ENCODE results near the gene ITPA. TPM values are rescaled to one million over a fixed set of nuclear protein-coding genes. Genes with fewer than 3 reads are reported as not detected.

Gene ITPA
- total and polyA plus RNA-seq, 2 of the 13 experiments (the other 11 are each of a cell fraction or from before 2014, with no cell fraction given): 60.1 to 103 TPM

GRCh38 chr20:3168079-3168828 lies 41.0 kb upstream of the ITPA start (continued):
- TF ChIP-seq HMGXB3 (CRISPR knock-in tag; IDR thresholded peaks at IDR 0.05; ENCODE audit: borderline replicate concordance) (peak; percentile 71; the same call in 1 of the 2 replicates), SMAD1 (CRISPR knock-in tag; IDR thresholded peaks at IDR 0.05; ENCODE audit: borderline replicate concordance, low read depth) (no peak), ZNF816 (CRISPR knock-in tag; IDR thresholded peaks at IDR 0.05; ENCODE audit: borderline replicate concordance) (peak; percentile 55; the same call in 1 of the 2 replicates), ZC3H13 (CRISPR knock-in tag; IDR thresholded peaks at IDR 0.05) (peak; percentile 70; the same call in 1 of the 2 replicates), PLSCR1 (CRISPR knock-in tag; IDR thresholded peaks at IDR 0.05; ENCODE audit: borderline replicate concordance) (no peak), ZNF446 (CRISPR knock-in tag; IDR thresholded peaks at IDR 0.05) (peak; percentile 84), KDM6A (CRISPR knock-in tag; IDR thresholded peaks at IDR 0.05; ENCODE audit: low read depth) (peak; percentile 76; the same call in 1 of the 2 replicates), CEBPG (CRISPR knock-in tag; IDR thresholded peaks at IDR 0.05) (peak; percentile 30), NFATC3 (CRISPR knock-in tag; IDR thresholded peaks at IDR 0.05) (peak; percentile 79; the same call in 1 of the 2 replicates), ZNF772 (CRISPR knock-in tag; IDR thresholded peaks at IDR 0.05) (peak; percentile 59; the same call in 1 of the 2 replicates)
- TF ChIP-seq, protein P1, sequence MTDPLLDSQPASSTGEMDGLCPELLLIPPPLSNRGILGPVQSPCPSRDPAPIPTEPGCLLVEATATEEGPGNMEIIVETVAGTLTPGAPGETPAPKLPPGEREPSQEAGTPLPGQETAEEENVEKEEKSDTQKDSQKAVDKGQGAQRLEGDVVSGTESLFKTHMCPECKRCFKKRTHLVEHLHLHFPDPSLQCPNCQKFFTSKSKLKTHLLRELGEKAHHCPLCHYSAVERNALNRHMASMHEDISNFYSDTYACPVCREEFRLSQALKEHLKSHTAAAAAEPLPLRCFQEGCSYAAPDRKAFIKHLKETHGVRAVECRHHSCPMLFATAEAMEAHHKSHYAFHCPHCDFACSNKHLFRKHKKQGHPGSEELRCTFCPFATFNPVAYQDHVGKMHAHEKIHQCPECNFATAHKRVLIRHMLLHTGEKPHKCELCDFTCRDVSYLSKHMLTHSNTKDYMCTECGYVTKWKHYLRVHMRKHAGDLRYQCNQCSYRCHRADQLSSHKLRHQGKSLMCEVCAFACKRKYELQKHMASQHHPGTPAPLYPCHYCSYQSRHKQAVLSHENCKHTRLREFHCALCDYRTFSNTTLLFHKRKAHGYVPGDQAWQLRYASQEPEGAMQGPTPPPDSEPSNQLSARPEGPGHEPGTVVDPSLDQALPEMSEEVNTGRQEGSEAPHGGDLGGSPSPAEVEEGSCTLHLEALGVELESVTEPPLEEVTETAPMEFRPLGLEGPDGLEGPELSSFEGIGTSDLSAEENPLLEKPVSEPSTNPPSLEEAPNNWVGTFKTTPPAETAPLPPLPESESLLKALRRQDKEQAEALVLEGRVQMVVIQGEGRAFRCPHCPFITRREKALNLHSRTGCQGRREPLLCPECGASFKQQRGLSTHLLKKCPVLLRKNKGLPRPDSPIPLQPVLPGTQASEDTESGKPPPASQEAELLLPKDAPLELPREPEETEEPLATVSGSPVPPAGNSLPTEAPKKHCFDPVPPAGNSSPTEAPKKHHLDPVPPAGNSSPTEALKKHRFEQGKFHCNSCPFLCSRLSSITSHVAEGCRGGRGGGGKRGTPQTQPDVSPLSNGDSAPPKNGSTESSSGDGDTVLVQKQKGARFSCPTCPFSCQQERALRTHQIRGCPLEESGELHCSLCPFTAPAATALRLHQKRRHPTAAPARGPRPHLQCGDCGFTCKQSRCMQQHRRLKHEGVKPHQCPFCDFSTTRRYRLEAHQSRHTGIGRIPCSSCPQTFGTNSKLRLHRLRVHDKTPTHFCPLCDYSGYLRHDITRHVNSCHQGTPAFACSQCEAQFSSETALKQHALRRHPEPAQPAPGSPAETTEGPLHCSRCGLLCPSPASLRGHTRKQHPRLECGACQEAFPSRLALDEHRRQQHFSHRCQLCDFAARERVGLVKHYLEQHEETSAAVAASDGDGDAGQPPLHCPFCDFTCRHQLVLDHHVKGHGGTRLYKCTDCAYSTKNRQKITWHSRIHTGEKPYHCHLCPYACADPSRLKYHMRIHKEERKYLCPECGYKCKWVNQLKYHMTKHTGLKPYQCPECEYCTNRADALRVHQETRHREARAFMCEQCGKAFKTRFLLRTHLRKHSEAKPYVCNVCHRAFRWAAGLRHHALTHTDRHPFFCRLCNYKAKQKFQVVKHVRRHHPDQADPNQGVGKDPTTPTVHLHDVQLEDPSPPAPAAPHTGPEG (CRISPR knock-in tag; IDR thresholded peaks at IDR 0.05): peak; percentile 63; the same call in 1 of the 2 replicates
- TF ChIP-seq, protein P2, sequence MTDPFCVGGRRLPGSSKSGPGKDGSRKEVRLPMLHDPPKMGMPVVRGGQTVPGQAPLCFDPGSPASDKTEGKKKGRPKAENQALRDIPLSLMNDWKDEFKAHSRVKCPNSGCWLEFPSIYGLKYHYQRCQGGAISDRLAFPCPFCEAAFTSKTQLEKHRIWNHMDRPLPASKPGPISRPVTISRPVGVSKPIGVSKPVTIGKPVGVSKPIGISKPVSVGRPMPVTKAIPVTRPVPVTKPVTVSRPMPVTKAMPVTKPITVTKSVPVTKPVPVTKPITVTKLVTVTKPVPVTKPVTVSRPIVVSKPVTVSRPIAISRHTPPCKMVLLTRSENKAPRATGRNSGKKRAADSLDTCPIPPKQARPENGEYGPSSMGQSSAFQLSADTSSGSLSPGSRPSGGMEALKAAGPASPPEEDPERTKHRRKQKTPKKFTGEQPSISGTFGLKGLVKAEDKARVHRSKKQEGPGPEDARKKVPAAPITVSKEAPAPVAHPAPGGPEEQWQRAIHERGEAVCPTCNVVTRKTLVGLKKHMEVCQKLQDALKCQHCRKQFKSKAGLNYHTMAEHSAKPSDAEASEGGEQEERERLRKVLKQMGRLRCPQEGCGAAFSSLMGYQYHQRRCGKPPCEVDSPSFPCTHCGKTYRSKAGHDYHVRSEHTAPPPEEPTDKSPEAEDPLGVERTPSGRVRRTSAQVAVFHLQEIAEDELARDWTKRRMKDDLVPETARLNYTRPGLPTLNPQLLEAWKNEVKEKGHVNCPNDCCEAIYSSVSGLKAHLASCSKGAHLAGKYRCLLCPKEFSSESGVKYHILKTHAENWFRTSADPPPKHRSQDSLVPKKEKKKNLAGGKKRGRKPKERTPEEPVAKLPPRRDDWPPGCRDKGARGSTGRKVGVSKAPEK (CRISPR knock-in tag; IDR thresholded peaks at IDR 0.05; ENCODE audit: borderline replicate concordance): peak; percentile 96; the same call in 1 of the 2 replicates

Measured in HepG2 (cell line).